Ovary (tissue), 9 donors: ENCODE results near the gene CRACR2B. TPM values are rescaled to one million over a fixed set of nuclear protein-coding genes. Genes with fewer than 3 reads are reported as not detected.
A peak's percentile ranks its signal among the peaks of the same experiment; 100 is the strongest.

ENCODE experiments used
- DNase-seq, 5 donors: peaks; one replicate each; pipeline ENCODE4 v3.0.0-alpha.2; 2019 to 2020
- H3K27ac ChIP-seq, 2 donors: fragments of 200-600 bp; one replicate each; pipeline versions ENCODE4 v1.5.1 to v1.8.0; 2019 to 2022
- H3K27me3 ChIP-seq: fragments of 200-600 bp; one replicate; pipeline ENCODE4 v1.8.0; 2022
- H3K36me3 ChIP-seq: fragments of 200-600 bp; sonication (generic); one replicate; pipeline ENCODE4 v1.5.1; 2019
- H3K4me1 ChIP-seq: one replicate; pipeline ENCODE4 v1.8.1; 2013; ENCODE audit warnings: mild to moderate bottlenecking, moderate library complexity; ENCODE audit not compliant: insufficient read depth
- H3K4me3 ChIP-seq: fragments of 200-600 bp; sonication (generic); one replicate; pipeline ENCODE4 v1.5.1; 2017
- H3K9me3 ChIP-seq, 2 donors: fragments of 200-600 bp in 1 of 2; sonication (generic) in 1 of 2; one replicate each; pipeline versions ENCODE4 v1.5.1 to v1.8.1; 2013 to 2019; ENCODE audit warnings: mild to moderate bottlenecking in 1 of 2, moderate library complexity in 1 of 2
- EP300 ChIP-seq: sonication (generic); formaldehyde crosslinking; IDR thresholded peaks from one replicate; pipeline ENCODE4 v1.6.1; 2017; ENCODE audit warnings: antibody characterized with exemption
- POLR2A ChIP-seq: fragments of 450-650 bp; IDR thresholded peaks from one replicate; pipeline ENCODE4 v1.6.1; 2017; ENCODE audit warnings: antibody characterized with exemption, mild to moderate bottlenecking, moderate library complexity
- WGBS, 3 donors: extraction: QIAGEN DNeasy Blood & Tissue Kit in 1 of 3; methylation state at CpG; one replicate each; pipeline versions ENCODE4 v1.1.5 to v1.1.7; 2013 to 2017; 5-methylcytosine and 5-hydroxymethylcytosine counted together
- intact Hi-C, 4 donors: fragments of 100-400 bp; cut with DNase I; formaldehyde crosslinking; loops; one replicate each; pipeline versions ENCODE4 v1.11.0 to v1.15.1; 2022 to 2023
- polyA plus RNA-seq, 2 donors: library from polyadenylated mRNA; stranded (reverse); fragments of 200-250 nt in 1 of 2; fragments of 350-450 nt in 1 of 2; fragmentation: Illumina TruSeq in 1 of 2; extraction: RNeasy Lipid Tissue Mini Kit (QIAGEN cat#74804) in 1 of 2; gene quantifications; one replicate each; pipeline ENCODE4 v1.2.3, GENCODE V29; 2013 to 2014
- total RNA-seq, 7 donors: library from RNA; depleted of rRNA in 2 of 7; stranded (reverse); fragments of >200 nt in 2 of 7; fragmentation: NEBNext Ultra II Directional in 3 of 7; extraction: Animal tissue kit (Norgen Biotek cat#: 25700) in 3 of 7; gene quantifications; one replicate each; pipeline versions ENCODE4 v1.1.0 to v1.2.4, GENCODE V29; 2016 to 2023
- TF ChIP-seq, protein P1 (sequence below), 3 donors: fragments of 450-650 bp in 2 of 3; fragments of 200-600 bp in 1 of 3; IDR thresholded peaks; one replicate each; pipeline versions ENCODE4 v1.5.1 to v1.8.0; 2016 to 2022; ENCODE audit warnings: antibody characterized with exemption in 3 of 3, mild to moderate bottlenecking in 1 of 3
- donor health status: DM: no; HTN: no; CAD: no; lungs with moderate emphysema.
- donor health status: DM: no; HTN: no; CAD: no.
- donor health status: Bipolar disorder and iron deficiency.
- donor health status: DM: yes; HTN: yes; CAD: no.
- donor health status: DM: no; HTN: no; CAD: no.
- donor health status: DM: yes; HTN: yes; CAD: no.

Gene CRACR2B
- total and polyA plus RNA-seq, 9 donors: 0.18 to 6.5 (median 3.9) TPM

- Histone ChIP-seq H3K4me1 (peaks cover 12% of the 10 kb centered on the region), H3K9me3 (no peaks in the 10 kb centered on the region), H3K4me3 (no peak overlapping the region), H3K27ac (peak overlapping the region; percentile 25 to 36), H3K27me3 (no peaks in the 10 kb centered on the region), H3K36me3 (no peaks in the 10 kb centered on the region)
- no peak for DNase-seq
- TF ChIP-seq, protein P1, sequence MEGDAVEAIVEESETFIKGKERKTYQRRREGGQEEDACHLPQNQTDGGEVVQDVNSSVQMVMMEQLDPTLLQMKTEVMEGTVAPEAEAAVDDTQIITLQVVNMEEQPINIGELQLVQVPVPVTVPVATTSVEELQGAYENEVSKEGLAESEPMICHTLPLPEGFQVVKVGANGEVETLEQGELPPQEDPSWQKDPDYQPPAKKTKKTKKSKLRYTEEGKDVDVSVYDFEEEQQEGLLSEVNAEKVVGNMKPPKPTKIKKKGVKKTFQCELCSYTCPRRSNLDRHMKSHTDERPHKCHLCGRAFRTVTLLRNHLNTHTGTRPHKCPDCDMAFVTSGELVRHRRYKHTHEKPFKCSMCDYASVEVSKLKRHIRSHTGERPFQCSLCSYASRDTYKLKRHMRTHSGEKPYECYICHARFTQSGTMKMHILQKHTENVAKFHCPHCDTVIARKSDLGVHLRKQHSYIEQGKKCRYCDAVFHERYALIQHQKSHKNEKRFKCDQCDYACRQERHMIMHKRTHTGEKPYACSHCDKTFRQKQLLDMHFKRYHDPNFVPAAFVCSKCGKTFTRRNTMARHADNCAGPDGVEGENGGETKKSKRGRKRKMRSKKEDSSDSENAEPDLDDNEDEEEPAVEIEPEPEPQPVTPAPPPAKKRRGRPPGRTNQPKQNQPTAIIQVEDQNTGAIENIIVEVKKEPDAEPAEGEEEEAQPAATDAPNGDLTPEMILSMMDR (IDR thresholded peaks at IDR 0.05): no peak
- no peak for TF ChIP-seq EP300
- TF ChIP-seq POLR2A: no peak
- WGBS, 3 donors: 66 to 71% (median 69%) methylated on average over 21 to 24 of the region's 24 CpGs
- intact Hi-C loops: no loop called here
Measured at GRCh38 chr11:863023-863909, 35.5 kb downstream of the CRACR2B start.

GRCh38 chr11:863910-864827, 36.5 kb downstream of the CRACR2B start:
- H3K27me3 ChIP-seq: no peaks in the 10 kb centered on the region
- no peak for DNase-seq
- WGBS, 3 donors: 86 to 91% (median 90%) methylated on average over 28 to 31 of the region's 31 CpGs
- peak overlapping the region in 1 of 2 donors; percentile 36 for H3K27ac ChIP-seq
- H3K4me1 ChIP-seq: peaks cover 3% of the 10 kb centered on the region
- H3K36me3 ChIP-seq: no peaks in the 10 kb centered on the region
- no peaks in the 10 kb centered on the region for H3K9me3 ChIP-seq
- intact Hi-C loops: no loop called here
- no peak overlapping the region for H3K4me3 ChIP-seq
- TF ChIP-seq POLR2A: no peak
- TF ChIP-seq, protein P1 (IDR thresholded peaks at IDR 0.05): no peak
- no peak for TF ChIP-seq EP300

- TF ChIP-seq EP300: no peak
- TF ChIP-seq POLR2A: no peak
- TF ChIP-seq, protein P1 (IDR thresholded peaks at IDR 0.05): no peak
- intact Hi-C loops: no loop called here
- H3K4me1 ChIP-seq: no peaks in the 10 kb centered on the region
- 73 to 84% (median 77%) methylated on average over 11 of the region's 11 CpGs for WGBS, 3 donors
- no peaks in the 10 kb centered on the region for H3K27me3 ChIP-seq
- no peak for DNase-seq
- no peaks in the 10 kb centered on the region for H3K36me3 ChIP-seq
- H3K27ac ChIP-seq: no peak overlapping the region
- H3K4me3 ChIP-seq: no peak overlapping the region
- H3K9me3 ChIP-seq: no peaks in the 10 kb centered on the region
Measured at GRCh38 chr11:864898-865297, 37.2 kb downstream of the CRACR2B start.
